MCF 10A (cell line): ENCODE data around the gene CRIP3. TPM values are rescaled to one million over a fixed set of nuclear protein-coding genes. Genes with fewer than 3 reads are reported as not detected.

Experiments
- BruUV-seq: library from RNA; stranded (reverse); fragments of 400-500 nt; replicated peaks from 2 replicates; lab custom pipeline; 2021; lab: Mats Ljungman, UMichigan
- CTCF ChIA-PET: fragments of 300-600 bp; sonication (Branson Sonifier 250); formaldehyde crosslinking; extraction: SDS; loops from one replicate; lab custom pipeline; 2021; ENCODE audit warnings: antibody characterized with exemption, inconsistent platforms; lab: Yijun Ruan, JAX
- POLR2A ChIA-PET: fragments of 300-600, 350-650 bp; sonication (Branson Sonifier 250); formaldehyde crosslinking; extraction: SDS; loops from one replicate; lab custom pipeline; 2020; ENCODE audit warnings: antibody characterized with exemption, inconsistent platforms; lab: Yijun Ruan, JAX
- DNase-seq: peaks from one replicate; pipeline ENCODE4 v3.0.0-alpha.2; 2018; ENCODE audit not compliant: unreplicated experiment
- H3K27ac Mint-ChIP-seq: one replicate; pipeline ENCODE4 v1.8.0; 2022; ENCODE audit warnings: mild to moderate bottlenecking, low read depth, mixed read lengths; ENCODE audit not compliant: unreplicated experiment
- H3K27me3 Mint-ChIP-seq: one replicate; pipeline ENCODE4 v1.8.0; 2022; ENCODE audit warnings: mixed read lengths; ENCODE audit not compliant: insufficient read depth, unreplicated experiment
- H3K36me3 Mint-ChIP-seq: one replicate; pipeline ENCODE4 v1.8.0; 2022; ENCODE audit warnings: mild to moderate bottlenecking, moderate library complexity, mixed read lengths; ENCODE audit not compliant: insufficient read depth, unreplicated experiment
- H3K4me1 Mint-ChIP-seq: one replicate; pipeline ENCODE4 v1.8.0; 2022; ENCODE audit warnings: mixed read lengths; ENCODE audit not compliant: insufficient read depth, unreplicated experiment
- H3K4me3 Mint-ChIP-seq: one replicate; pipeline ENCODE4 v1.8.0; 2022; ENCODE audit warnings: mild to moderate bottlenecking, moderate library complexity, mixed read lengths; ENCODE audit not compliant: unreplicated experiment
- H3K9me3 Mint-ChIP-seq: one replicate; pipeline ENCODE4 v1.8.0; 2022; ENCODE audit warnings: mixed read lengths; ENCODE audit not compliant: unreplicated experiment
- intact Hi-C: fragments of 100-400 bp; cut with micrococcal nuclease; formaldehyde crosslinking; loops from 2 replicates; pipeline ENCODE4 v1.14.1; 2022
- total RNA-seq: library from RNA; stranded (reverse); gene quantifications from 2 replicates; pipeline ENCODE4 v1.2.3, GENCODE V29; 2022
- TF ChIP-seq, protein P1 (sequence below): fragments of 200-600 bp; IDR thresholded peaks from one replicate; pipeline ENCODE4 v1.8.0; 2022; ENCODE audit warnings: antibody characterized with exemption, mild to moderate bottlenecking; ENCODE audit not compliant: unreplicated experiment

The CRIP3 gene
- total RNA-seq, 1 experiment from 2014 or later = not detected

DNA sequence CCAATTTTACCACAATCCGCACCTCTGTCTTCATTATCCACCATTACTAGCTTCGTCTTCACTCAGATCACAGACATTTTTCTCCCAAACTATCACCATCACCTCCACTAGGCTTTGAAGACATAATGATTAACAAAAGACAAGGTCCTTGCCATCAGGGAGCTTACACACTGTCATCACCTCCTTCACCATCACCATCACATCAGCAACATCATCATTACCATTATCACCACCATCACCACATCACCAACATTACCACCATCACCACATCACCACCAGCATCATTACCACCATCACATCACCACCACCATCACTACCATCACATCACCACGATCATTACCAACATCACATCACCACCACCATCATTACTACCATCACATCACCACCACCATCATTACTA is 14.9 kb downstream of the CRIP3 start:
- Mint-ChIP-seq H3K27me3 (peaks cover under 1% of the 10 kb centered on the region), H3K36me3 (no peaks in the 10 kb centered on the region), H3K27ac (no peak overlapping the region), H3K4me1 (no peaks in the 10 kb centered on the region), H3K9me3 (no peaks in the 10 kb centered on the region), H3K4me3 (no peak overlapping the region)
- CTCF ChIA-PET = interaction anchor here (0.9 kb wide), 1 partner anchor 210 kb away, joined by 3 read pairs; no protein-coding TSS in a partner anchor
- DNase-seq = no peak
- no TSS peak for BruUV-seq
- intact Hi-C loops = no loop called here
- POLR2A ChIA-PET = no interaction called here
- TF ChIP-seq, protein P1, sequence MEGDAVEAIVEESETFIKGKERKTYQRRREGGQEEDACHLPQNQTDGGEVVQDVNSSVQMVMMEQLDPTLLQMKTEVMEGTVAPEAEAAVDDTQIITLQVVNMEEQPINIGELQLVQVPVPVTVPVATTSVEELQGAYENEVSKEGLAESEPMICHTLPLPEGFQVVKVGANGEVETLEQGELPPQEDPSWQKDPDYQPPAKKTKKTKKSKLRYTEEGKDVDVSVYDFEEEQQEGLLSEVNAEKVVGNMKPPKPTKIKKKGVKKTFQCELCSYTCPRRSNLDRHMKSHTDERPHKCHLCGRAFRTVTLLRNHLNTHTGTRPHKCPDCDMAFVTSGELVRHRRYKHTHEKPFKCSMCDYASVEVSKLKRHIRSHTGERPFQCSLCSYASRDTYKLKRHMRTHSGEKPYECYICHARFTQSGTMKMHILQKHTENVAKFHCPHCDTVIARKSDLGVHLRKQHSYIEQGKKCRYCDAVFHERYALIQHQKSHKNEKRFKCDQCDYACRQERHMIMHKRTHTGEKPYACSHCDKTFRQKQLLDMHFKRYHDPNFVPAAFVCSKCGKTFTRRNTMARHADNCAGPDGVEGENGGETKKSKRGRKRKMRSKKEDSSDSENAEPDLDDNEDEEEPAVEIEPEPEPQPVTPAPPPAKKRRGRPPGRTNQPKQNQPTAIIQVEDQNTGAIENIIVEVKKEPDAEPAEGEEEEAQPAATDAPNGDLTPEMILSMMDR = no peak

DNA sequence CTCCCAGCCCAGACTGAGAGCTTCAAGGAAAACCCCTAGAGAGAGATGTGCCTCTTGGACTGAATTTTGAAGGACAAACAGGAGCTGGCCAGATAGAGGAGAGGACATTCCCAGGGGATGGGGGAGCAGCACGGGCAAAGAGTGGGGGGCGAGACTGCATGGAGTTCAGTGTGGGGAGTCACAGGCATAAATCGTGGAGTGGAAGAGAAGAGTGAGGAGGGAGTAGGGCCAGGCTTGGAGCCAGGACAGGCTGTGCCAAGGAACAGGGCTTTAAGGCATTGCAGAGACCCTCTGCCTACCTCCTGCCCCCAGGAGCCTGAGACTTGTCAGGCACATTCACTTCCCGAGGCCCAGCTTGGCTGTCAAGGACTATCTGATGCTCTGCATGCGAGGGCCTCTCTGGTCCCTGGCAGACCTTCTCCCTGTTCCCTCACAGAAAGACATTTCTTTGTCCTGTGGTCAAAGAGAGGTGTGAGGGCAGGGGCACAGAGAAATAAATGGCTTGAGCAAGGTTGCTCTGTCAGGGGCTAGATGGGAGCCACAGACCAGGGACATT is 15.8 kb downstream of the CRIP3 start:
- no peaks in the 10 kb centered on the region for H3K27me3 Mint-ChIP-seq
- H3K36me3 Mint-ChIP-seq = no peaks in the 10 kb centered on the region
- no TSS peak for BruUV-seq
- ChIA-PET POLR2A (interaction anchor here (0.6 kb wide), 1 partner anchor 988 kb away, joined by 3 read pairs; no protein-coding TSS in a partner anchor), CTCF (interaction anchor here (0.5 to 0.9 kb wide), 6 partner anchors 29 to 874 kb away, joined by 3 to 8 read pairs (median 3); no protein-coding TSS in a partner anchor)
- no peak overlapping the region for H3K27ac Mint-ChIP-seq
- H3K4me1 Mint-ChIP-seq = no peaks in the 10 kb centered on the region
- DNase-seq = no peak
- no peak overlapping the region for H3K4me3 Mint-ChIP-seq
- TF ChIP-seq, protein P1 = no peak
- H3K9me3 Mint-ChIP-seq = no peaks in the 10 kb centered on the region
- intact Hi-C loops = no loop called here

DNA sequence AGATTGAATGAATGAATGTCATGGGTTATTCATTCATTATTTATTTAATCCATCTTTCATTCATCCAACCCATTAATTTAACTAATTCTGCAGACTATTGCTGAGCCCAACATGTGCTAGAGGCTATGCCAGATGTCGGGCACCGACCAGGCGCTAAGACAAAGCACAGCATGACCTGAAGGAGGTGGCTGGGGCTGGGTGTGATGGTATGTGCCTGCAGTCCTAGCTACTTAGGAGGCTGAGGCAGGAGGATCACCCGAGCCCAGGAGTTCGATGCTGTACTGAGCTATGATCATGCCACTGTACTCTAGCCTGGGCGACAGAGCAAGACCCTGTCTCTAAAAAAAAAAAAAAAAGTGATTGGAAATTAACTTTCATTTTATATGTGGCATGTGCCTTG is 16.3 kb downstream of the CRIP3 start:
- TF ChIP-seq, protein P1 = no peak
- H3K27me3 Mint-ChIP-seq = no peaks in the 10 kb centered on the region
- H3K36me3 Mint-ChIP-seq = no peaks in the 10 kb centered on the region
- no peak for DNase-seq
- BruUV-seq = no TSS peak
- intact Hi-C loops = no loop called here
- CTCF ChIA-PET = interaction anchor here (0.6 to 0.7 kb wide), 3 partner anchors 29 to 874 kb away, joined by 3 to 4 read pairs (median 3); no protein-coding TSS in a partner anchor
- H3K9me3 Mint-ChIP-seq = no peaks in the 10 kb centered on the region
- no peak overlapping the region for H3K4me3 Mint-ChIP-seq
- POLR2A ChIA-PET = interaction anchor here (0.6 kb wide), 2 partner anchors 234 to 987 kb away, joined by 3 read pairs; no protein-coding TSS in a partner anchor
- H3K4me1 Mint-ChIP-seq = no peaks in the 10 kb centered on the region
- no peak overlapping the region for H3K27ac Mint-ChIP-seq

DNA sequence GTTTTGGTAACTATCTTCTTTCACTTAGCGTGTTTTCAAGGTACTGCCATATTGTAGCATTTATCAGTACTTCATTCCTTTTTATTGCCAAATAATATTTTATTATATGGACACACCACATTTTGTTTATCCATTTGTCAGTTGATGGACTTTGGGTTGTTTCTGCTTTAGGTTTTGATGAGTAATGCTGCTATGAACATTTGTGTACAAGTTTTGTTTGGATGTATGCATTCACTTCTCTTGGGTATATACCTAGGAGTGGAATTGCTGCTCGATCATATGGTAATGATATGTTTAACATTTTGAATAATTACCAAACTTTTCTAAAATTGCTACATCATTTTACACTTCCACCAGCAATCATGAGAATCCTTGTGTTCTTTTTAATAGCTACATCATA is 16.9 kb downstream of the CRIP3 start:
- no TSS peak for BruUV-seq
- Mint-ChIP-seq H3K27me3 (no peaks in the 10 kb centered on the region), H3K9me3 (no peaks in the 10 kb centered on the region), H3K4me3 (no peak overlapping the region), H3K4me1 (no peaks in the 10 kb centered on the region), H3K36me3 (no peaks in the 10 kb centered on the region), H3K27ac (no peak overlapping the region)
- ChIA-PET POLR2A (interaction anchor here (0.6 kb wide), 1 partner anchor 234 kb away, joined by 3 read pairs; no protein-coding TSS in a partner anchor), CTCF (no interaction called here)
- intact Hi-C loops = no loop called here
- TF ChIP-seq, protein P1 = no peak
- DNase-seq = no peak
